ENCODE data around the gene GZF1.

Gene GZF1

GRCh38 chr20:23361476-23362391 lies at the start of gene GZF1:
TSS of gene GZF1 (plus strand) at chr20:23362182. CDS start at chr20:23364384, 2,202 bp downstream.
- ATAC-seq: peak; percentile 82
- TF ChIP-seq CSDC2 (CRISPR knock-in tag; IDR thresholded peaks at IDR 0.05) (peak; percentile 32; the same call in 1 of the 2 replicates), ZFP3 (CRISPR knock-in tag; IDR thresholded peaks at IDR 0.05) (0 out of 2 replicates have a peak, but pooled peaks have one; percentile 67), ZNF565 (CRISPR knock-in tag; conservative IDR thresholded peaks at IDR 0.05; ENCODE audit: low read depth) (no peak), TCF4 (CRISPR knock-in tag; IDR thresholded peaks at IDR 0.05; ENCODE audit: borderline replicate concordance) (no peak), ZNF70 (CRISPR knock-in tag; IDR thresholded peaks at IDR 0.05) (no peak), ZC3H10 (CRISPR knock-in tag; IDR thresholded peaks at IDR 0.05) (no peak), GLIS3 (CRISPR knock-in tag; IDR thresholded peaks at IDR 0.05) (no peak), SNAI2 (CRISPR knock-in tag; IDR thresholded peaks at IDR 0.05) (0 out of 2 replicates have a peak, but pooled peaks have one; percentile 24), TOX (CRISPR knock-in tag; IDR thresholded peaks at IDR 0.05; ENCODE audit: borderline replicate concordance) (no peak; the same call in 1 of the 2 replicates), ESRRG (CRISPR knock-in tag; IDR thresholded peaks at IDR 0.05) (no peak), ZFP30 (CRISPR knock-in tag; IDR thresholded peaks at IDR 0.05) (no peak), POU6F1 (CRISPR knock-in tag; IDR thresholded peaks at IDR 0.05; ENCODE audit: borderline replicate concordance, low read depth) (no peak), RARB (CRISPR knock-in tag; IDR thresholded peaks at IDR 0.05) (no peak), PPARA (CRISPR knock-in tag; IDR thresholded peaks at IDR 0.05; ENCODE audit: borderline replicate concordance) (no peak), ISL1 (CRISPR knock-in tag; IDR thresholded peaks at IDR 0.05) (no peak), OSR1 (CRISPR knock-in tag; IDR thresholded peaks at IDR 0.05) (no peak), PATZ1 (CRISPR knock-in tag; IDR thresholded peaks at IDR 0.05; ENCODE audit: borderline replicate concordance) (peak; percentile 81; the same call in 1 of the 2 replicates), ZNF8 (CRISPR knock-in tag; IDR thresholded peaks at IDR 0.05) (no peak), BACH2 (CRISPR knock-in tag; IDR thresholded peaks at IDR 0.05; ENCODE audit: borderline replicate concordance) (no peak), ARNTL (CRISPR knock-in tag; IDR thresholded peaks at IDR 0.05; ENCODE audit: borderline replicate concordance, low read depth) (no peak)
- TF ChIP-seq, protein P1, sequence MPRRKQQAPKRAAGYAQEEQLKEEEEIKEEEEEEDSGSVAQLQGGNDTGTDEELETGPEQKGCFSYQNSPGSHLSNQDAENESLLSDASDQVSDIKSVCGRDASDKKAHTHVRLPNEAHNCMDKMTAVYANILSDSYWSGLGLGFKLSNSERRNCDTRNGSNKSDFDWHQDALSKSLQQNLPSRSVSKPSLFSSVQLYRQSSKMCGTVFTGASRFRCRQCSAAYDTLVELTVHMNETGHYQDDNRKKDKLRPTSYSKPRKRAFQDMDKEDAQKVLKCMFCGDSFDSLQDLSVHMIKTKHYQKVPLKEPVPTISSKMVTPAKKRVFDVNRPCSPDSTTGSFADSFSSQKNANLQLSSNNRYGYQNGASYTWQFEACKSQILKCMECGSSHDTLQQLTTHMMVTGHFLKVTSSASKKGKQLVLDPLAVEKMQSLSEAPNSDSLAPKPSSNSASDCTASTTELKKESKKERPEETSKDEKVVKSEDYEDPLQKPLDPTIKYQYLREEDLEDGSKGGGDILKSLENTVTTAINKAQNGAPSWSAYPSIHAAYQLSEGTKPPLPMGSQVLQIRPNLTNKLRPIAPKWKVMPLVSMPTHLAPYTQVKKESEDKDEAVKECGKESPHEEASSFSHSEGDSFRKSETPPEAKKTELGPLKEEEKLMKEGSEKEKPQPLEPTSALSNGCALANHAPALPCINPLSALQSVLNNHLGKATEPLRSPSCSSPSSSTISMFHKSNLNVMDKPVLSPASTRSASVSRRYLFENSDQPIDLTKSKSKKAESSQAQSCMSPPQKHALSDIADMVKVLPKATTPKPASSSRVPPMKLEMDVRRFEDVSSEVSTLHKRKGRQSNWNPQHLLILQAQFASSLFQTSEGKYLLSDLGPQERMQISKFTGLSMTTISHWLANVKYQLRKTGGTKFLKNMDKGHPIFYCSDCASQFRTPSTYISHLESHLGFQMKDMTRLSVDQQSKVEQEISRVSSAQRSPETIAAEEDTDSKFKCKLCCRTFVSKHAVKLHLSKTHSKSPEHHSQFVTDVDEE (CRISPR knock-in tag; IDR thresholded peaks at IDR 0.05): peak; percentile 31; the same call in 1 of the 2 replicates
- TF ChIP-seq, protein P2, sequence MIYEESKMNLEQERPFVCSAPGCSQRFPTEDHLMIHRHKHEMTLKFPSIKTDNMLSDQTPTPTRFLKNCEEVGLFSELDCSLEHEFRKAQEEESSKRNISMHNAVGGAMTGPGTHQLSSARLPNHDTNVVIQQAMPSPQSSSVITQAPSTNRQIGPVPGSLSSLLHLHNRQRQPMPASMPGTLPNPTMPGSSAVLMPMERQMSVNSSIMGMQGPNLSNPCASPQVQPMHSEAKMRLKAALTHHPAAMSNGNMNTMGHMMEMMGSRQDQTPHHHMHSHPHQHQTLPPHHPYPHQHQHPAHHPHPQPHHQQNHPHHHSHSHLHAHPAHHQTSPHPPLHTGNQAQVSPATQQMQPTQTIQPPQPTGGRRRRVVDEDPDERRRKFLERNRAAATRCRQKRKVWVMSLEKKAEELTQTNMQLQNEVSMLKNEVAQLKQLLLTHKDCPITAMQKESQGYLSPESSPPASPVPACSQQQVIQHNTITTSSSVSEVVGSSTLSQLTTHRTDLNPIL (CRISPR knock-in tag; IDR thresholded peaks at IDR 0.05; ENCODE audit: low read depth): no peak
- TF ChIP-seq, protein P3, sequence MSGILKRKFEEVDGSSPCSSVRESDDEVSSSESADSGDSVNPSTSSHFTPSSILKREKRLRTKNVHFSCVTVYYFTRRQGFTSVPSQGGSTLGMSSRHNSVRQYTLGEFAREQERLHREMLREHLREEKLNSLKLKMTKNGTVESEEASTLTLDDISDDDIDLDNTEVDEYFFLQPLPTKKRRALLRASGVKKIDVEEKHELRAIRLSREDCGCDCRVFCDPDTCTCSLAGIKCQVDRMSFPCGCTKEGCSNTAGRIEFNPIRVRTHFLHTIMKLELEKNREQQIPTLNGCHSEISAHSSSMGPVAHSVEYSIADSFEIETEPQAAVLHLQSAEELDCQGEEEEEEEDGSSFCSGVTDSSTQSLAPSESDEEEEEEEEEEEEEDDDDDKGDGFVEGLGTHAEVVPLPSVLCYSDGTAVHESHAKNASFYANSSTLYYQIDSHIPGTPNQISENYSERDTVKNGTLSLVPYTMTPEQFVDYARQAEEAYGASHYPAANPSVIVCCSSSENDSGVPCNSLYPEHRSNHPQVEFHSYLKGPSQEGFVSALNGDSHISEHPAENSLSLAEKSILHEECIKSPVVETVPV (CRISPR knock-in tag; IDR thresholded peaks at IDR 0.05): no peak

- TF ChIP-seq TCF4 (CRISPR knock-in tag; IDR thresholded peaks at IDR 0.05; ENCODE audit: borderline replicate concordance) (no peak), ZNF70 (CRISPR knock-in tag; IDR thresholded peaks at IDR 0.05) (no peak), ARNTL (CRISPR knock-in tag; IDR thresholded peaks at IDR 0.05; ENCODE audit: borderline replicate concordance, low read depth) (no peak), ZNF565 (CRISPR knock-in tag; conservative IDR thresholded peaks at IDR 0.05; ENCODE audit: low read depth) (no peak), ZFP30 (CRISPR knock-in tag; IDR thresholded peaks at IDR 0.05) (no peak), ZFP3 (CRISPR knock-in tag; IDR thresholded peaks at IDR 0.05) (no peak), ZC3H10 (CRISPR knock-in tag; IDR thresholded peaks at IDR 0.05) (no peak), PATZ1 (CRISPR knock-in tag; IDR thresholded peaks at IDR 0.05; ENCODE audit: borderline replicate concordance) (no peak)
- TF ChIP-seq, protein P1 (CRISPR knock-in tag; IDR thresholded peaks at IDR 0.05): no peak
- no peak for ATAC-seq
These were observed 48.7 kb upstream of the GZF1 start for GRCh38 chr20:23313271-23313670.
